Measurements from ENCODE around the gene PAGE2.
A peak's percentile ranks its signal among the peaks of the same experiment; 100 is the strongest.

PAGE2 gene

DNA sequence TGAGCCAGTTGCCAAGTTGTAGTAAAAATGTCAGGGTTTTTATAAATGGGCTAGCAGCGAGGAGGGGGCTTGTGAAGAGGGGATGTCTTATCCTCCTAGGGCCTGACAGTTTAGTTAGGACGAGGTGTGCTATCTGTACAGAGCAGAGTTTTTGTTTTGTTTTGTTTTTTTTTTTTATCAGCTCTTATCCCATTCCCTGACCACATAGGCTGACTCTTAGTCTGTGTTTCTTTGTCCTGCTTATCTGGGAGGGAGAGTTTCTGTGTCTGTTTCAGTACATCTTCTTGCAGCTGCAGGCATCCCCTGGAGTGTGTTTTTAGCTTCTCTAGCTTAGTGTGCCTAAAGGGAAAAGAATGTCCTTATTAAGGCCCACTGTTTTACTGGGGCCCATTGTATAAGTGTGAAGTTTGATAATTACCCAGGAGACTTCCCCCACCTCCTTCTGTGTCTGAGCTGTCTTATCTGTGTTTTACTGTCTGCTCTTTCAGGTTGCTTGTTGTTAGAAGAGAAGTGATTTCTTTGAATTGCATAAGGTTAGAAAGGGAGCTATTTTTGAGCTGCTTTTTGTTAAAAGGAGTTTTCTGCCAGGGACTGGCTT is 32.0 kb downstream of the PAGE2 start:
- Histone ChIP-seq H3K9ac (ENCODE audit: low read length) (no peak overlapping the region), H3K27me3 (ENCODE audit: insufficient read depth, low read length) (no peaks in the 10 kb centered on the region), H2BK12ac (ENCODE audit: low read length) (no peak overlapping the region), H3K18ac (ENCODE audit: low read length) (no peak overlapping the region), H3K4me3 (ENCODE audit: low read depth, low read length) (no peak overlapping the region), H3K27ac (ENCODE audit: low read depth, low read length) (peak overlapping the region; percentile 60), H4K91ac (ENCODE audit: low read depth, low read length) (no peak overlapping the region), H2BK120ac (ENCODE audit: insufficient read depth, low read length, poor library complexity) (no peak overlapping the region), H3K4ac (ENCODE audit: low read depth, low read length) (no peak overlapping the region), H3K79me1 (ENCODE audit: low read length) (peaks cover 2% of the 10 kb centered on the region), H3K79me2 (ENCODE audit: control insufficient read depth, insufficient read depth, low read length, poor library complexity) (no peaks in the 10 kb centered on the region), H3K14ac (ENCODE audit: low read length) (no peak overlapping the region), H3K9me3 (ENCODE audit: insufficient read depth, low read depth, low read length) (no peaks in the 10 kb centered on the region), H4K12ac (ENCODE audit: low read depth, low read length) (no peak overlapping the region), H2AFZ (ENCODE audit: insufficient read depth, low read length, poor library complexity) (no peak overlapping the region), H3K23ac (ENCODE audit: low read length) (no peak overlapping the region), H2BK5ac (ENCODE audit: low read depth, low read length, poor library complexity) (no peak overlapping the region), H3K36me3 (ENCODE audit: control insufficient read depth in 1 of 2, insufficient read depth in 2 of 2, low read length in 2 of 2) (no peaks in the 10 kb centered on the region), H4K8ac (ENCODE audit: low read depth, low read length) (no peak overlapping the region), H3K4me2 (ENCODE audit: low read length) (no peak overlapping the region), H3K4me1 (ENCODE audit: control insufficient read depth in 1 of 2, insufficient read depth in 2 of 2, low read length in 2 of 2) (peaks cover 0 to 7% of the 10 kb centered on the region in 2 experiments), H2AK5ac (ENCODE audit: low read length) (no peak overlapping the region)
- no CpG with 5 or more reads among the region's 2 CpGs for WGBS (ENCODE audit: extremely low coverage, insufficient coverage, insufficient read length)
- DNase-seq = no peak

DNA sequence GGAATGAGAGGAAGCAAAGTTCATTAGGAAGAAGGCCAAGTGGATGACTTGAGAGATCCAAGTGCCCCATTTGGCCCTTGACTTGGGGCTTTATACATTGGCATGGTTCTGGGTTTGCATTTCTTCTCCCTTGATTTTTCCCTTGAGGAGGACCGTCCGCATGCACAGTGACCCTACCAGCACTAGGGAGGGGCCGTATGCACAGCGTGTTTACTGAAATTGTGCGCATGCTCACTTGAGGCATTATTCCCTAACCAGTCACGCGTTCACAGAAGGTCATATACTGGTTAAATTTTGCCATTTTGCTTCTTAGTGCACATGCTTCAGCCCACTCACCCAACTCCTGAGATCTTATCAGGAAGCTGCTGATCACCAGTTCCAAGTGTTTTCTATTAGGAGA is 35.1 kb downstream of the PAGE2 start:
- no CpG with 5 or more reads among the region's 7 CpGs for WGBS (ENCODE audit: extremely low coverage, insufficient coverage, insufficient read length)
- H4K8ac ChIP-seq (ENCODE audit: low read depth, low read length) = no peak overlapping the region
- no peak overlapping the region for H4K12ac ChIP-seq (ENCODE audit: low read depth, low read length)
- H2AK5ac ChIP-seq (ENCODE audit: low read length) = no peak overlapping the region
- no peaks in the 10 kb centered on the region for H3K79me2 ChIP-seq (ENCODE audit: control insufficient read depth, insufficient read depth, low read length, poor library complexity)
- H3K9me3 ChIP-seq (ENCODE audit: insufficient read depth, low read depth, low read length) = no peaks in the 10 kb centered on the region
- H4K91ac ChIP-seq (ENCODE audit: low read depth, low read length) = no peak overlapping the region
- no peaks in the 10 kb centered on the region for H3K36me3 ChIP-seq (ENCODE audit: control insufficient read depth in 1 of 2, insufficient read depth in 2 of 2, low read length in 2 of 2)
- no peak overlapping the region for H3K14ac ChIP-seq (ENCODE audit: low read length)
- H3K4ac ChIP-seq (ENCODE audit: low read depth, low read length) = no peak overlapping the region
- H3K4me1 ChIP-seq (ENCODE audit: control insufficient read depth in 1 of 2, insufficient read depth in 2 of 2, low read length in 2 of 2) = peaks cover 0 to 4% of the 10 kb centered on the region in 2 experiments
- H3K27me3 ChIP-seq (ENCODE audit: insufficient read depth, low read length) = no peaks in the 10 kb centered on the region
- H3K79me1 ChIP-seq (ENCODE audit: low read length) = no peaks in the 10 kb centered on the region
- no peak overlapping the region for H2BK5ac ChIP-seq (ENCODE audit: low read depth, low read length, poor library complexity)
- no peak overlapping the region for H2BK120ac ChIP-seq (ENCODE audit: insufficient read depth, low read length, poor library complexity)
- H3K18ac ChIP-seq (ENCODE audit: low read length) = no peak overlapping the region
- H3K27ac ChIP-seq (ENCODE audit: low read depth, low read length) = no peak overlapping the region
- H2AFZ ChIP-seq (ENCODE audit: insufficient read depth, low read length, poor library complexity) = no peak overlapping the region
- H3K9ac ChIP-seq (ENCODE audit: low read length) = no peak overlapping the region
- H2BK12ac ChIP-seq (ENCODE audit: low read length) = no peak overlapping the region
- no peak overlapping the region for H3K4me2 ChIP-seq (ENCODE audit: low read length)
- DNase-seq = peak in 1 of 2 donors; percentile 19
- no peak overlapping the region for H3K23ac ChIP-seq (ENCODE audit: low read length)
- H3K4me3 ChIP-seq (ENCODE audit: low read depth, low read length) = no peak overlapping the region

DNA sequence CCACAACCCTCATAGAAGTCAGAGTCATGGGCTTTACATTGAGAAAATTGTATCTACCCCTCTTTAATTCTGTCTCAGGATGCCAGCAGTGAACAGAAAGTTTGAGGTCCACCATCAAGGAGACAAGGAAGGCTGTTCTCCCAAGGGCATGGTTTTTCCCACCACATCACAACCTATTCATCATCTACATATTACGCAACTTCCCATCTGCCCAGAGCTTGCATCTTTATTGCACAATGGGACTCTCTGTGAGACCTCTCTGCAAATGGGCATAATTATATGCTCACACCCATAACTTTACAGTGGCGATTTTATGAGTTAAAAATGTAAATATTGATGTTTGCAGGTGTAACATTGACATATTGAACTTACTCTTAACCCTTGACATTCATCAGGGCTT is 38.9 kb downstream of the PAGE2 start:
- Histone ChIP-seq H3K4me1 (ENCODE audit: control insufficient read depth in 1 of 2, insufficient read depth in 2 of 2, low read length in 2 of 2) (peaks cover 0 to 2% of the 10 kb centered on the region in 2 experiments), H2BK120ac (ENCODE audit: insufficient read depth, low read length, poor library complexity) (no peak overlapping the region), H3K27ac (ENCODE audit: low read depth, low read length) (no peak overlapping the region), H3K9ac (ENCODE audit: low read length) (no peak overlapping the region), H4K12ac (ENCODE audit: low read depth, low read length) (no peak overlapping the region), H3K9me3 (ENCODE audit: insufficient read depth, low read depth, low read length) (no peaks in the 10 kb centered on the region), H3K79me1 (ENCODE audit: low read length) (no peaks in the 10 kb centered on the region), H3K4me2 (ENCODE audit: low read length) (no peak overlapping the region), H3K23ac (ENCODE audit: low read length) (no peak overlapping the region), H4K8ac (ENCODE audit: low read depth, low read length) (no peak overlapping the region), H2BK5ac (ENCODE audit: low read depth, low read length, poor library complexity) (no peak overlapping the region), H3K4ac (ENCODE audit: low read depth, low read length) (no peak overlapping the region), H2AFZ (ENCODE audit: insufficient read depth, low read length, poor library complexity) (no peak overlapping the region), H2AK5ac (ENCODE audit: low read length) (no peak overlapping the region), H4K91ac (ENCODE audit: low read depth, low read length) (no peak overlapping the region), H3K14ac (ENCODE audit: low read length) (no peak overlapping the region), H3K27me3 (ENCODE audit: insufficient read depth, low read length) (no peaks in the 10 kb centered on the region), H3K18ac (ENCODE audit: low read length) (no peak overlapping the region), H3K36me3 (ENCODE audit: control insufficient read depth in 1 of 2, insufficient read depth in 2 of 2, low read length in 2 of 2) (no peaks in the 10 kb centered on the region), H2BK12ac (ENCODE audit: low read length) (no peak overlapping the region), H3K79me2 (ENCODE audit: control insufficient read depth, insufficient read depth, low read length, poor library complexity) (no peaks in the 10 kb centered on the region), H3K4me3 (ENCODE audit: low read depth, low read length) (no peak overlapping the region)
- WGBS (ENCODE audit: extremely low coverage, insufficient coverage, insufficient read length) = no CpG with 5 or more reads among the region's 2 CpGs
- peak in 1 of 2 donors; percentile 16 for DNase-seq

DNA sequence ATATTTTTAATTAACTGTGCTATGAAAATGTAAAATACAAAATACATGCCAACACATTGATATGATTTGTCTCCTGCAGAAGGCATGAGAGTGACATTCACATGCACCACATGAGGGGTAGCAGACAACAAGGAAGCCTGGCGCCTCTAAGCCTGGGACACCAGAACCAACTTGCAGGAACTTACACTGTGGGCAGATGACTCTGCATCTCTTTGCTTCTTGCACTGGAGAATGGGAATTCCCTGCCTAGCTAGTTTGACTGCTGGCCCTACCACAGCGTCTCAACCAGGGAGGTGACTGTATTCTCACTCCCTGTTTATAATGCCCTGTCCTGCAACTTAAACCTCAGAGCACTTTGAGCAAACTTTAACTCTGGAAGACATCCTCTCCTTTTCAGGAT is 40.5 kb downstream of the PAGE2 start:
- H3K4me2 ChIP-seq (ENCODE audit: low read length) = no peak overlapping the region
- H3K23ac ChIP-seq (ENCODE audit: low read length) = no peak overlapping the region
- H3K9me3 ChIP-seq (ENCODE audit: insufficient read depth, low read depth, low read length) = no peaks in the 10 kb centered on the region
- H4K8ac ChIP-seq (ENCODE audit: low read depth, low read length) = no peak overlapping the region
- H3K27me3 ChIP-seq (ENCODE audit: insufficient read depth, low read length) = no peaks in the 10 kb centered on the region
- no peak overlapping the region for H2BK12ac ChIP-seq (ENCODE audit: low read length)
- H3K9ac ChIP-seq (ENCODE audit: low read length) = no peak overlapping the region
- no peaks in the 10 kb centered on the region for H3K79me1 ChIP-seq (ENCODE audit: low read length)
- H2BK5ac ChIP-seq (ENCODE audit: low read depth, low read length, poor library complexity) = no peak overlapping the region
- no peak overlapping the region for H3K4ac ChIP-seq (ENCODE audit: low read depth, low read length)
- no peak overlapping the region for H3K14ac ChIP-seq (ENCODE audit: low read length)
- H4K91ac ChIP-seq (ENCODE audit: low read depth, low read length) = no peak overlapping the region
- H3K36me3 ChIP-seq (ENCODE audit: control insufficient read depth in 1 of 2, insufficient read depth in 2 of 2, low read length in 2 of 2) = no peaks in the 10 kb centered on the region
- no peak overlapping the region for H3K18ac ChIP-seq (ENCODE audit: low read length)
- no peak overlapping the region for H3K4me3 ChIP-seq (ENCODE audit: low read depth, low read length)
- H3K27ac ChIP-seq (ENCODE audit: low read depth, low read length) = no peak overlapping the region
- no peak for DNase-seq
- no peak overlapping the region for H2AFZ ChIP-seq (ENCODE audit: insufficient read depth, low read length, poor library complexity)
- no peak overlapping the region for H2AK5ac ChIP-seq (ENCODE audit: low read length)
- WGBS (ENCODE audit: extremely low coverage, insufficient coverage, insufficient read length) = no CpG with 5 or more reads among the region's 2 CpGs
- H3K79me2 ChIP-seq (ENCODE audit: control insufficient read depth, insufficient read depth, low read length, poor library complexity) = no peaks in the 10 kb centered on the region
- H2BK120ac ChIP-seq (ENCODE audit: insufficient read depth, low read length, poor library complexity) = no peak overlapping the region
- H3K4me1 ChIP-seq (ENCODE audit: control insufficient read depth in 1 of 2, insufficient read depth in 2 of 2, low read length in 2 of 2) = no peaks in the 10 kb centered on the region
- no peak overlapping the region for H4K12ac ChIP-seq (ENCODE audit: low read depth, low read length)

All from trophoblast cell (in vitro differentiated cells and primary cell).